ENCODE measurements around the gene FRS3. TPM values are rescaled to one million over a fixed set of nuclear protein-coding genes. Genes with fewer than 3 reads are reported as not detected.
A peak's percentile ranks its signal among the peaks of the same experiment; 100 is the strongest.

FRS3 gene
- total and polyA plus RNA-seq, 9 of the 15 experiments (the other 6 are each of a cell fraction or from before 2014, with no cell fraction given): 0.03 to 3.7 (median 1.6) TPM

DNA sequence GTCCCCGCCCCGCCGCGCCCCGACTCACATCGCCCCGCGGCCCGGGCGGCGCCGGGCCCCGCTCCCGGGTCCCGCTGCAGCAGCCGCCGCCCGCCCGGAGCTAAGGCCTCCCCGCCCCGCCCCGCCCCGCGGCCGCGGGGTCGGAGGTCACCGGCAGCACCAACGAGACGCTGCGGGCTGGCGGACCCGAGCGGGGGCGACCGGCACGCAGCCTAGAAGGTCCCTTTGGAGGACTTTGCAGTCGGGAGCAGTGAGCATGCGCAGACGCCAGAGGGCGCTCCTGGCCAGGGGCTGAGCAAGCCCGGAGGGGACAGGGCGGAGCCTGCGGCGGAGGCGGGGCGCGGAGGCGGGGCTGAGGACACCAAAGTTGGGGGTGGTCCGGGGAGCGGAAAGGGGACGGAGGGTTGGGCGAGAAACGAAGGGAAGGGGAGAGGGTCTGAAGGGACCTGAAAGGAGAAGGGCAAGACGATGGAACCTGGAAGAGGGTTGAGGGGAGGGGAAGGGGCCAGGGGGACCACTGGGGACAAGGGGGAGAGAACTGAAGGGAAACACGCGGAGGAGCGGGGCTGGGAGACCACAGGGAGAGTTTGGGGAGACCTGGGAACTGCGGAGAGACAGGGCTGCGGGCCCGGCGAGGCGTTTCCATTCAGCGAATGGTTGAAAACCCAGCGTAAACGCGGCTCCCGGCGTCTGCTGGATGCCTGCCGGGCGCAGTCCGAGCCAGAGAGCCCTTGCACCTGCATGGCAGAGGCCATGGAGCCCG lies at the start of gene FRS3 (continued):
- TF ChIP-seq, protein P1, sequence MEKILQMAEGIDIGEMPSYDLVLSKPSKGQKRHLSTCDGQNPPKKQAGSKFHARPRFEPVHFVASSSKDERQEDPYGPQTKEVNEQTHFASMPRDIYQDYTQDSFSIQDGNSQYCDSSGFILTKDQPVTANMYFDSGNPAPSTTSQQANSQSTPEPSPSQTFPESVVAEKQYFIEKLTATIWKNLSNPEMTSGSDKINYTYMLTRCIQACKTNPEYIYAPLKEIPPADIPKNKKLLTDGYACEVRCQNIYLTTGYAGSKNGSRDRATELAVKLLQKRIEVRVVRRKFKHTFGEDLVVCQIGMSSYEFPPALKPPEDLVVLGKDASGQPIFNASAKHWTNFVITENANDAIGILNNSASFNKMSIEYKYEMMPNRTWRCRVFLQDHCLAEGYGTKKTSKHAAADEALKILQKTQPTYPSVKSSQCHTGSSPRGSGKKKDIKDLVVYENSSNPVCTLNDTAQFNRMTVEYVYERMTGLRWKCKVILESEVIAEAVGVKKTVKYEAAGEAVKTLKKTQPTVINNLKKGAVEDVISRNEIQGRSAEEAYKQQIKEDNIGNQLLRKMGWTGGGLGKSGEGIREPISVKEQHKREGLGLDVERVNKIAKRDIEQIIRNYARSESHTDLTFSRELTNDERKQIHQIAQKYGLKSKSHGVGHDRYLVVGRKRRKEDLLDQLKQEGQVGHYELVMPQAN (IDR thresholded peaks at IDR 0.05; ENCODE audit: borderline replicate concordance): peak; percentile 71
- TF ChIP-seq, protein P2, sequence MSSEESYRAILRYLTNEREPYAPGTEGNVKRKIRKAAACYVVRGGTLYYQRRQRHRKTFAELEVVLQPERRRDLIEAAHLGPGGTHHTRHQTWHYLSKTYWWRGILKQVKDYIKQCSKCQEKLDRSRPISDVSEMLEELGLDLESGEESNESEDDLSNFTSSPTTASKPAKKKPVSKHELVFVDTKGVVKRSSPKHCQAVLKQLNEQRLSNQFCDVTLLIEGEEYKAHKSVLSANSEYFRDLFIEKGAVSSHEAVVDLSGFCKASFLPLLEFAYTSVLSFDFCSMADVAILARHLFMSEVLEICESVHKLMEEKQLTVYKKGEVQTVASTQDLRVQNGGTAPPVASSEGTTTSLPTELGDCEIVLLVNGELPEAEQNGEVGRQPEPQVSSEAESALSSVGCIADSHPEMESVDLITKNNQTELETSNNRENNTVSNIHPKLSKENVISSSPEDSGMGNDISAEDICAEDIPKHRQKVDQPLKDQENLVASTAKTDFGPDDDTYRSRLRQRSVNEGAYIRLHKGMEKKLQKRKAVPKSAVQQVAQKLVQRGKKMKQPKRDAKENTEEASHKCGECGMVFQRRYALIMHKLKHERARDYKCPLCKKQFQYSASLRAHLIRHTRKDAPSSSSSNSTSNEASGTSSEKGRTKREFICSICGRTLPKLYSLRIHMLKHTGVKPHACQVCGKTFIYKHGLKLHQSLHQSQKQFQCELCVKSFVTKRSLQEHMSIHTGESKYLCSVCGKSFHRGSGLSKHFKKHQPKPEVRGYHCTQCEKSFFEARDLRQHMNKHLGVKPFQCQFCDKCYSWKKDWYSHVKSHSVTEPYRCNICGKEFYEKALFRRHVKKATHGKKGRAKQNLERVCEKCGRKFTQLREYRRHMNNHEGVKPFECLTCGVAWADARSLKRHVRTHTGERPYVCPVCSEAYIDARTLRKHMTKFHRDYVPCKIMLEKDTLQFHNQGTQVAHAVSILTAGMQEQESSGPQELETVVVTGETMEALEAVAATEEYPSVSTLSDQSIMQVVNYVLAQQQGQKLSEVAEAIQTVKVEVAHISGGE (CRISPR knock-in tag; IDR thresholded peaks at IDR 0.05): peak in 1 of 3 experiments; percentile 61; a peak in 1 of 6 replicates
- no peak for TF ChIP-seq ZNF507 (tag; conservative IDR thresholded peaks at IDR 0.05)
- TF ChIP-seq CAMTA2 (CRISPR knock-in tag; conservative IDR thresholded peaks at IDR 0.05): no peak
- TF ChIP-seq, protein P3, sequence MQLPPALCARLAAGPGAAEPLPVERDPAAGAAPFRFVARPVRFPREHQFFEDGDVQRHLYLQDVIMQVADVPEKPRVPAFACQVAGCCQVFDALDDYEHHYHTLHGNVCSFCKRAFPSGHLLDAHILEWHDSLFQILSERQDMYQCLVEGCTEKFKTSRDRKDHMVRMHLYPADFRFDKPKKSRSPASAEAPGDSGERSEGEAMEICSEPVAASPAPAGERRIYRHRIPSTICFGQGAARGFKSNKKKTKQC (CRISPR knock-in tag; IDR thresholded peaks at IDR 0.05): peak; percentile 75; the same call in 1 of the 2 replicates
- TF ChIP-seq ZNF197 (CRISPR knock-in tag; IDR thresholded peaks at IDR 0.05; ENCODE audit: low read depth): peak; percentile 69; the same call in 1 of the 2 replicates
- peak; percentile 97 to 99 for TF ChIP-seq MAZ (CRISPR knock-in tag; conservative IDR thresholded peaks at IDR 0.05 in 1 of 2, IDR thresholded peaks at IDR 0.05 in 1 of 2)
- peak; percentile 93 for TF ChIP-seq CCNT2 (IDR thresholded peaks at IDR 0.05; ENCODE audit: borderline replicate concordance, extremely low read depth, insufficient read length, low read depth, low read length)
- TF ChIP-seq MTA3 (IDR thresholded peaks at IDR 0.05; ENCODE audit: borderline replicate concordance): peak; percentile 43
- TF ChIP-seq DIDO1 (tag; IDR thresholded peaks at IDR 0.05; ENCODE audit: low read depth): 0 out of 2 replicates have a peak, but pooled peaks have one; percentile 31
- 0 out of 2 replicates have a peak, but pooled peaks have one; percentile 10 for TF ChIP-seq ERF (CRISPR knock-in tag; IDR thresholded peaks at IDR 0.05)
- 0 out of 2 replicates have a peak, but pooled peaks have one; percentile 13 for TF ChIP-seq MTA2 (IDR thresholded peaks at IDR 0.05; ENCODE audit: low read depth)
- TF ChIP-seq, protein P4, sequence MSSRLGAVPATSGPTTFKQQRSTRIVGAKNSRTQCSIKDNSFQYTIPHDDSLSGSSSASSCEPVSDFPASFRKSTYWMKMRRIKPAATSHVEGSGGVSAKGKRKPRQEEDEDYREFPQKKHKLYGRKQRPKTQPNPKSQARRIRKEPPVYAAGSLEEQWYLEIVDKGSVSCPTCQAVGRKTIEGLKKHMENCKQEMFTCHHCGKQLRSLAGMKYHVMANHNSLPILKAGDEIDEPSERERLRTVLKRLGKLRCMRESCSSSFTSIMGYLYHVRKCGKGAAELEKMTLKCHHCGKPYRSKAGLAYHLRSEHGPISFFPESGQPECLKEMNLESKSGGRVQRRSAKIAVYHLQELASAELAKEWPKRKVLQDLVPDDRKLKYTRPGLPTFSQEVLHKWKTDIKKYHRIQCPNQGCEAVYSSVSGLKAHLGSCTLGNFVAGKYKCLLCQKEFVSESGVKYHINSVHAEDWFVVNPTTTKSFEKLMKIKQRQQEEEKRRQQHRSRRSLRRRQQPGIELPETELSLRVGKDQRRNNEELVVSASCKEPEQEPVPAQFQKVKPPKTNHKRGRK (tag; IDR thresholded peaks at IDR 0.05): peak; percentile 66
- TF ChIP-seq ZNF778 (CRISPR knock-in tag; IDR thresholded peaks at IDR 0.05): no peak
- peak; percentile 56; the same call in 1 of the 2 replicates for TF ChIP-seq MTA1 (IDR thresholded peaks at IDR 0.05; ENCODE audit: borderline replicate concordance)
- 0 out of 2 replicates have a peak, but pooled peaks have one; percentile 12 for TF ChIP-seq KLF16 (IDR thresholded peaks at IDR 0.05)
- peak; percentile 86 for TF ChIP-seq CREM (IDR thresholded peaks at IDR 0.05; ENCODE audit: low read depth)
- TF ChIP-seq LARP7 (IDR thresholded peaks at IDR 0.05): peak; percentile 61; the same call in 1 of the 2 replicates
- no peak for TF ChIP-seq HMG20A (CRISPR knock-in tag; conservative IDR thresholded peaks at IDR 0.05)
- TF ChIP-seq TAL1 (IDR thresholded peaks at IDR 0.05): peak; percentile 20; the same call in 1 of the 2 replicates

Measured in K562 (cell line).